HG03378 (cell line): ENCODE results near the gene NRXN3.
A peak's percentile ranks its signal among the peaks of the same experiment; 100 is the strongest.
"Not testable (repeated sequence)": the region's sequence is repeated elsewhere in the genome, so short reads cannot be mapped to it uniquely, and the experiment has no call there.

Experiments
- ATAC-seq: cut with Tn5 transposase; IDR thresholded peaks from one replicate; pipeline ENCODE4 v1.9.1; 2021; ENCODE audit warnings: mild to moderate bottlenecking, moderate library complexity; ENCODE audit not compliant: unreplicated experiment

Gene NRXN3

GRCh38 chr14:78566026-78566858, 396.1 kb downstream of the NRXN3 start:
- ATAC-seq: peak; percentile 95

- peak; percentile 11 for ATAC-seq
Observed at GRCh38 chr14:78566859-78567172, 396.6 kb downstream of the NRXN3 start.

GRCh38 chr14:78567343-78567742, 397.2 kb downstream of the NRXN3 start:
- no peak for ATAC-seq

GRCh38 chr14:78573736-78574135, 403.6 kb downstream of the NRXN3 start:
- ATAC-seq: not testable (repeated sequence)

- no peak for ATAC-seq
Observed at GRCh38 chr14:78576437-78577166, 406.4 kb downstream of the NRXN3 start.

- no peak for ATAC-seq
Observed at GRCh38 chr14:78581229-78581628, 411.1 kb downstream of the NRXN3 start.

- ATAC-seq: no peak
Observed at GRCh38 chr14:78586681-78587080, 416.5 kb downstream of the NRXN3 start.

GRCh38 chr14:78588906-78589305, 418.7 kb downstream of the NRXN3 start:
- no peak for ATAC-seq

GRCh38 chr14:78592616-78593219, 422.5 kb downstream of the NRXN3 start:
- no peak for ATAC-seq

GRCh38 chr14:78593949-78594348, 423.8 kb downstream of the NRXN3 start:
- ATAC-seq: no peak

GRCh38 chr14:78595797-78596196, 425.6 kb downstream of the NRXN3 start:
- ATAC-seq: no peak

- no peak for ATAC-seq
Observed at GRCh38 chr14:78598046-78598920, 428.1 kb downstream of the NRXN3 start.

GRCh38 chr14:78605025-78605762, 435.0 kb downstream of the NRXN3 start:
- ATAC-seq: no peak

GRCh38 chr14:78605897-78606500, 435.8 kb downstream of the NRXN3 start:
- ATAC-seq: no peak

GRCh38 chr14:78608998-78609787, 439.0 kb downstream of the NRXN3 start:
- no peak for ATAC-seq

GRCh38 chr14:78610994-78611393, 440.8 kb downstream of the NRXN3 start:
- ATAC-seq: no peak

GRCh38 chr14:78611796-78612571, 441.8 kb downstream of the NRXN3 start:
- no peak for ATAC-seq

- no peak for ATAC-seq
Observed at GRCh38 chr14:78612666-78613065, 442.5 kb downstream of the NRXN3 start.
